K562 (cell line): ENCODE measurements around the gene GABRE. TPM values are rescaled to one million over a fixed set of nuclear protein-coding genes. Genes with fewer than 3 reads are reported as not detected.

Source experiments
- ATAC-seq: fragments of 200-7000 bp; cut with Tn5 transposase; 3 replicates; pipeline ENCODE4 v1.9.1; 2020; ENCODE audit warnings: moderate library complexity
- BruUV-seq: library from RNA; stranded (reverse); fragments of 400-500 nt; replicated peaks from 2 replicates; lab custom pipeline; 2021; lab: Mats Ljungman, UMichigan
- CTCF ChIA-PET: fragments of 300-600 bp; formaldehyde crosslinking; extraction: SDS; loops from one replicate; lab custom pipeline; 2021; ENCODE audit warnings: low intra/inter-chr PET ratio; lab: Yijun Ruan, JAX
- POLR2A ChIA-PET: fragments of 300-600, 350-650 bp; sonication (Branson Sonifier 250); formaldehyde crosslinking; extraction: SDS; loops from one replicate; lab custom pipeline; 2021; ENCODE audit warnings: antibody characterized with exemption, inconsistent platforms; lab: Yijun Ruan, JAX
- DNase-seq, 4 experiments: peaks; one replicate each; pipeline versions ENCODE4 v3.0.0 to v3.0.0-alpha.2; 2011 to 2018; ENCODE audit warnings: low spot score in 3 of 4, mixed read lengths in 3 of 4; ENCODE audit errors: extremely low read depth in 1 of 4
- FAIRE-seq: peaks from 2 replicates; lab custom pipeline; 2011; peaks lifted over from hg19 to GRCh38; lab: Jason Lieb, UNC
- H2AFZ ChIP-seq: 2 replicates; pipeline ENCODE4 v1.6.0; 2011; ENCODE audit warnings: low read depth, low read length, control low read depth, inconsistent platforms
- H3K27ac ChIP-seq: fragments of 200-600 bp; 3 replicates; pipeline ENCODE4 v1.8.0; 2011; ENCODE audit warnings: low read depth, mild to moderate bottlenecking, control low read depth, inconsistent platforms, low read length, moderate library complexity, mixed read lengths; ENCODE audit errors: extremely low read depth
- H3K27me3 ChIP-seq, 2 experiments: fragments of 300-600 bp in 1 of 2; 2 replicates in 1 of 2; 3 replicates in 1 of 2; pipeline versions ENCODE4 v1.6.0 to v1.8.0; 2011; ENCODE audit warnings: inconsistent platforms in 2 of 2, low read length in 2 of 2, mild to moderate bottlenecking in 1 of 2, mixed read lengths in 1 of 2, moderate library complexity in 1 of 2; ENCODE audit not compliant: control insufficient read depth in 2 of 2, insufficient read depth in 2 of 2
- H3K36me3 ChIP-seq: fragments of 300-600 bp; 3 replicates; pipeline ENCODE4 v1.8.0; 2011; ENCODE audit warnings: mild to moderate bottlenecking, low read length, inconsistent platforms; ENCODE audit not compliant: control insufficient read depth, insufficient read depth
- H3K4me1 ChIP-seq, 2 experiments: fragments of 200-600 bp in 1 of 2; replicated peaks in 1 of 2; 2 replicates in 1 of 2; 3 replicates in 1 of 2; pipeline versions ENCODE4 v1.5.1 to v1.8.0; 2011; ENCODE audit warnings: inconsistent platforms in 2 of 2, low read length in 2 of 2, mild to moderate bottlenecking in 1 of 2, mixed read lengths in 1 of 2, moderate library complexity in 1 of 2; ENCODE audit not compliant: control insufficient read depth in 2 of 2, insufficient read depth in 2 of 2
- H3K4me2 ChIP-seq: 2 replicates; pipeline ENCODE4 v1.6.1; 2011; ENCODE audit warnings: low read length, control low read depth, inconsistent platforms, mixed read lengths; ENCODE audit not compliant: insufficient read depth
- H3K4me3 ChIP-seq: fragments of 200-600 bp; sonication (generic), shearing (Covaris generic); 2 replicates; pipeline ENCODE4 v1.5.1; 2016; ENCODE audit warnings: control low read depth, inconsistent platforms
- H3K79me2 ChIP-seq: fragments of 200-600 bp; 3 replicates; pipeline ENCODE4 v1.8.0; 2011; ENCODE audit warnings: low read length, inconsistent platforms; ENCODE audit not compliant: control insufficient read depth, insufficient read depth
- H3K9ac ChIP-seq, 2 experiments: 2 replicates each; pipeline versions ENCODE4 v1.6.0 to v1.6.1; 2011; ENCODE audit warnings: low read depth in 2 of 2, low read length in 2 of 2, control low read depth in 1 of 2, inconsistent platforms in 1 of 2, mild to moderate bottlenecking in 1 of 2, mixed read lengths in 1 of 2; ENCODE audit not compliant: insufficient read depth in 1 of 2
- H3K9me1 ChIP-seq: one replicate; pipeline ENCODE4 v1.6.0; 2011; ENCODE audit warnings: inconsistent platforms, mild to moderate bottlenecking, low read length, moderate library complexity; ENCODE audit not compliant: control insufficient read depth, insufficient read depth
- H3K9me3 ChIP-seq: replicated peaks from 2 replicates; pipeline ENCODE4 v1.5.1; 2011; ENCODE audit warnings: low read depth, low read length, inconsistent platforms; ENCODE audit not compliant: control insufficient read depth, insufficient read depth
- H4K20me1 ChIP-seq: replicated peaks from 2 replicates; pipeline ENCODE4 v1.6.1; 2011; ENCODE audit warnings: low read length, inconsistent platforms, mixed read lengths; ENCODE audit not compliant: control insufficient read depth, insufficient read depth
- COPS2 ChIP-seq: fragments of 450-650 bp; conservative IDR thresholded peaks from 2 replicates; pipeline ENCODE4 v1.6.1; 2016; ENCODE audit warnings: mild to moderate bottlenecking, moderate library complexity
- DMBX1 ChIP-seq: fragments of 250-450 bp; sonication (Bioruptor Pico); IDR thresholded peaks from 2 replicates; pipeline ENCODE4 v1.8.0; 2022; ENCODE audit warnings: inconsistent platforms, mild to moderate bottlenecking, moderate library complexity, borderline replicate concordance
- EHMT2 ChIP-seq: fragments of 450-650 bp; IDR thresholded peaks from 2 replicates; pipeline ENCODE4 v1.6.1; 2018; ENCODE audit warnings: antibody characterized with exemption
- MXI1 ChIP-seq: IDR thresholded peaks from 2 replicates; pipeline ENCODE4 v1.6.1; 2011; ENCODE audit warnings: low read depth, mild to moderate bottlenecking, improper control_type of control experiment, low read length
- PHB ChIP-seq: fragments of 250-450 bp; sonication (Bioruptor Pico); IDR thresholded peaks from 2 replicates; pipeline ENCODE4 v1.5.0; 2021
- PHF20 ChIP-seq: fragments of 450-650 bp; IDR thresholded peaks from 2 replicates; pipeline ENCODE4 v1.6.1; 2018; ENCODE audit not compliant: partially characterized antibody
- POLR2G ChIP-seq: fragments of 200-400 bp; formaldehyde crosslinking; IDR thresholded peaks from 2 replicates; pipeline ENCODE4 v1.6.1; 2017; ENCODE audit warnings: low read depth, mild to moderate bottlenecking, antibody characterized with exemption, low read length, moderate library complexity
- RREB1 ChIP-seq: fragments of 250-450 bp; sonication (Bioruptor Pico); IDR thresholded peaks from 2 replicates; pipeline ENCODE4 v1.4.0; 2020
- SIN3B ChIP-seq: fragments of 450-650 bp; IDR thresholded peaks from 2 replicates; pipeline ENCODE4 v1.6.1; 2017; ENCODE audit warnings: low read depth, mild to moderate bottlenecking, moderate library complexity
- ZNF347 ChIP-seq: fragments of 450-650 bp; formaldehyde crosslinking; IDR thresholded peaks from 2 replicates; pipeline ENCODE4 v1.4.0; 2020; ENCODE audit warnings: low read depth, mild to moderate bottlenecking, moderate library complexity
- WGBS: fragments of 100-300 bp; shearing (Covaris generic); methylation state at CpG from one replicate; pipeline ENCODE4 v1.1.6; 2016; ENCODE audit warnings: low coverage, mixed read lengths; ENCODE audit not compliant: insufficient coverage; ENCODE audit errors: missing lambda C conversion rate; 5-methylcytosine and 5-hydroxymethylcytosine counted together
- in situ Hi-C: fragments of 300-500 bp; cut with MboI; formaldehyde crosslinking; loops from 4 replicates; pipeline ENCODE4 v1.15.0; 2018; ENCODE audit warnings: inconsistent platforms, mixed read lengths
- intact Hi-C: fragments of 100-400 bp; cut with micrococcal nuclease; formaldehyde crosslinking; loops from 2 replicates; pipeline ENCODE4 v1.14.2; 2022
- polyA plus RNA-seq, 8 experiments: library from polyadenylated mRNA; depleted of rRNA in 4 of 8; stranded (reverse) in 5 of 8; unstranded in 3 of 8; fragments of >200 nt; fragmentation: Nextera tagmentation in 2 of 8; fragmentation: Illumina TruSeq in 1 of 8; extraction: Ambion mirVana in 2 of 8; extraction: Trizol in 1 of 8; gene quantifications; 2 replicates each; pipeline versions ENCODE4 v1.2.1 to v1.2.3, GENCODE V29; 2011 to 2014; ENCODE audit warnings: inconsistent platforms in 1 of 8, missing spikeins in 1 of 8
- total RNA-seq, 7 experiments: library from RNA; depleted of rRNA in 6 of 7; stranded (reverse); fragments of >200 nt in 6 of 7; fragmentation: Illumina TruSeq in 2 of 7; extraction: Trizol in 2 of 7; gene quantifications; 2 replicates each; pipeline versions ENCODE4 v1.2.1 to v1.2.3, GENCODE V29; 2011 to 2021; ENCODE audit warnings: low replicate concordance in 1 of 7
- TF ChIP-seq, protein P1 (sequence below): fragments of 450-650 bp; IDR thresholded peaks from 2 replicates; pipeline ENCODE4 v1.6.1; 2016; ENCODE audit warnings: missing biosample characterization, missing genetic modification characterization
- TF ChIP-seq, protein P2 (sequence below): fragments of 250-450 bp; sonication (Bioruptor Pico); IDR thresholded peaks from 2 replicates; pipeline ENCODE4 v1.8.0; 2021; ENCODE audit warnings: mild to moderate bottlenecking, moderate library complexity
- TF ChIP-seq, protein P3 (sequence below): sonication (generic); formaldehyde crosslinking; IDR thresholded peaks from 2 replicates; pipeline ENCODE4 v1.8.1; 2022; ENCODE audit warnings: missing genetic modification reagents

GABRE gene
- total and polyA plus RNA-seq, 9 of the 15 experiments (the other 6 are each of a cell fraction or from before 2014, with no cell fraction given) = 23.1 to 456 (median 148) TPM

DNA sequence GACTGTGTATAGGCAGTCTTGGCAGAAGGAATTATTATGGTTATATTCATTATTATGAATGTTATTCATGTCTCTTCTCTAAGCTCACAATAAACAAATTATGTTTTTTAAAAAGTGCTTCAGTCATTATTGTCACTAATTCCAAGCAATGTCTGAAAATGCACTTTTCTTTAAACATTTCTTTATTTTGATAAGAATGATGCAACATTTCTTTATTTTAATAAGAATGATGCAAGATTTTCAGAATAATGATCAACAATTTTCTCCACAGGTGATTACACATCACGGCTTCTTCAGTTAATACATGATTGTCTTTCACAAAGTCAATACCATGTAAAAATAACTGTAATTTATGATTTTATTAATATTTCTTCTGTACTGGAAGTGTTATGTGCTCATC is 39.1 kb downstream of the GABRE start:
- ATAC-seq (no peak), FAIRE-seq (no peak), DNase-seq (no peak)
- Histone ChIP-seq H2AFZ (no peak overlapping the region), H3K9me3 (no peaks in the 10 kb centered on the region), H3K27ac (no peak overlapping the region), H3K36me3 (no peaks in the 10 kb centered on the region), H4K20me1 (no peaks in the 10 kb centered on the region), H3K9me1 (no peaks in the 10 kb centered on the region), H3K9ac (no peak overlapping the region), H3K79me2 (no peaks in the 10 kb centered on the region), H3K4me2 (no peak overlapping the region), H3K4me3 (no peak overlapping the region), H3K4me1 (no peaks in the 10 kb centered on the region), H3K27me3 (no peaks in the 10 kb centered on the region)
- ChIA-PET CTCF (no interaction called here), POLR2A (no interaction called here)
- intact Hi-C loops = no loop called here
- in situ Hi-C loops = no loop called here
- no TSS peak for BruUV-seq
- WGBS = 93% methylated on average over 1 of the region's 1 CpG
- TF ChIP-seq PHF20 = no peak
- no peak for TF ChIP-seq PHB
- no peak for TF ChIP-seq MXI1
- no peak for TF ChIP-seq ZNF347 (CRISPR knock-in tag)
- no peak for TF ChIP-seq EHMT2
- TF ChIP-seq, protein P1, sequence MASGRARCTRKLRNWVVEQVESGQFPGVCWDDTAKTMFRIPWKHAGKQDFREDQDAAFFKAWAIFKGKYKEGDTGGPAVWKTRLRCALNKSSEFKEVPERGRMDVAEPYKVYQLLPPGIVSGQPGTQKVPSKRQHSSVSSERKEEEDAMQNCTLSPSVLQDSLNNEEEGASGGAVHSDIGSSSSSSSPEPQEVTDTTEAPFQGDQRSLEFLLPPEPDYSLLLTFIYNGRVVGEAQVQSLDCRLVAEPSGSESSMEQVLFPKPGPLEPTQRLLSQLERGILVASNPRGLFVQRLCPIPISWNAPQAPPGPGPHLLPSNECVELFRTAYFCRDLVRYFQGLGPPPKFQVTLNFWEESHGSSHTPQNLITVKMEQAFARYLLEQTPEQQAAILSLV = no peak
- no peak for TF ChIP-seq COPS2
- no peak for TF ChIP-seq SIN3B
- TF ChIP-seq POLR2G = no peak
- TF ChIP-seq RREB1 = no peak
- no peak for TF ChIP-seq DMBX1 (CRISPR knock-in tag)
- TF ChIP-seq, protein P2, sequence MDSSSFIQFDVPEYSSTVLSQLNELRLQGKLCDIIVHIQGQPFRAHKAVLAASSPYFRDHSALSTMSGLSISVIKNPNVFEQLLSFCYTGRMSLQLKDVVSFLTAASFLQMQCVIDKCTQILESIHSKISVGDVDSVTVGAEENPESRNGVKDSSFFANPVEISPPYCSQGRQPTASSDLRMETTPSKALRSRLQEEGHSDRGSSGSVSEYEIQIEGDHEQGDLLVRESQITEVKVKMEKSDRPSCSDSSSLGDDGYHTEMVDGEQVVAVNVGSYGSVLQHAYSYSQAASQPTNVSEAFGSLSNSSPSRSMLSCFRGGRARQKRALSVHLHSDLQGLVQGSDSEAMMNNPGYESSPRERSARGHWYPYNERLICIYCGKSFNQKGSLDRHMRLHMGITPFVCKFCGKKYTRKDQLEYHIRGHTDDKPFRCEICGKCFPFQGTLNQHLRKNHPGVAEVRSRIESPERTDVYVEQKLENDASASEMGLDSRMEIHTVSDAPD (CRISPR knock-in tag) = no peak
- TF ChIP-seq, protein P3, sequence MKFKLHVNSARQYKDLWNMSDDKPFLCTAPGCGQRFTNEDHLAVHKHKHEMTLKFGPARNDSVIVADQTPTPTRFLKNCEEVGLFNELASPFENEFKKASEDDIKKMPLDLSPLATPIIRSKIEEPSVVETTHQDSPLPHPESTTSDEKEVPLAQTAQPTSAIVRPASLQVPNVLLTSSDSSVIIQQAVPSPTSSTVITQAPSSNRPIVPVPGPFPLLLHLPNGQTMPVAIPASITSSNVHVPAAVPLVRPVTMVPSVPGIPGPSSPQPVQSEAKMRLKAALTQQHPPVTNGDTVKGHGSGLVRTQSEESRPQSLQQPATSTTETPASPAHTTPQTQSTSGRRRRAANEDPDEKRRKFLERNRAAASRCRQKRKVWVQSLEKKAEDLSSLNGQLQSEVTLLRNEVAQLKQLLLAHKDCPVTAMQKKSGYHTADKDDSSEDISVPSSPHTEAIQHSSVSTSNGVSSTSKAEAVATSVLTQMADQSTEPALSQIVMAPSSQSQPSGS = no peak
